ENCODE measurements around the gene PRODH2.
"Not testable (repeated sequence)": the region's sequence is repeated elsewhere in the genome, so short reads cannot be mapped to it uniquely, and the experiment has no call there.

DNA sequence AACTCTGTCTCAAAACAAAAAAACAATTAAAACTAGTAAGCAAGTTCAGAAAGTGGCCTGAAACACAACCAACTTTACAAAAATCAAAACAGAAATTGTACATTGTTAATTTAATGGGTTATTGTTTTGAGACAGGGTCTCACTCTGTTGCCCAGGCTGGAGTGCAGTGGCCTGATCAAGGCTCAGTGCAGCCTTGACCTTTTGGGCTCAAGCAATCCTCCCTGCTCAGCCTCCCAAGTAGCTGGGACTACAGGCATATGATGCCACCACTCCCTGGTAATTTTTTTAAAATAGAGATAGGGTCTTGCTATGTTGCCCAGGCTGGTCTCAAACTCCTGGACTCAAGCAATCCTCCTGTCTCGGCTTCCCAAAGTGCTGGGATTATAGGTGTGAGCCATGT is 17.1 kb downstream of the PRODH2 start:
- TF ChIP-seq, protein P1, sequence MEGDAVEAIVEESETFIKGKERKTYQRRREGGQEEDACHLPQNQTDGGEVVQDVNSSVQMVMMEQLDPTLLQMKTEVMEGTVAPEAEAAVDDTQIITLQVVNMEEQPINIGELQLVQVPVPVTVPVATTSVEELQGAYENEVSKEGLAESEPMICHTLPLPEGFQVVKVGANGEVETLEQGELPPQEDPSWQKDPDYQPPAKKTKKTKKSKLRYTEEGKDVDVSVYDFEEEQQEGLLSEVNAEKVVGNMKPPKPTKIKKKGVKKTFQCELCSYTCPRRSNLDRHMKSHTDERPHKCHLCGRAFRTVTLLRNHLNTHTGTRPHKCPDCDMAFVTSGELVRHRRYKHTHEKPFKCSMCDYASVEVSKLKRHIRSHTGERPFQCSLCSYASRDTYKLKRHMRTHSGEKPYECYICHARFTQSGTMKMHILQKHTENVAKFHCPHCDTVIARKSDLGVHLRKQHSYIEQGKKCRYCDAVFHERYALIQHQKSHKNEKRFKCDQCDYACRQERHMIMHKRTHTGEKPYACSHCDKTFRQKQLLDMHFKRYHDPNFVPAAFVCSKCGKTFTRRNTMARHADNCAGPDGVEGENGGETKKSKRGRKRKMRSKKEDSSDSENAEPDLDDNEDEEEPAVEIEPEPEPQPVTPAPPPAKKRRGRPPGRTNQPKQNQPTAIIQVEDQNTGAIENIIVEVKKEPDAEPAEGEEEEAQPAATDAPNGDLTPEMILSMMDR (IDR thresholded peaks at IDR 0.05), result not testable (repeated sequence)
- not testable (repeated sequence) for TF ChIP-seq MXI1 (IDR thresholded peaks at IDR 0.05; ENCODE audit: low read depth, low read length)

Measured in SK-N-SH (cell line).